KMS-11 (cell line): ENCODE measurements around the gene AGPAT1.

Experiments
- H2AFZ ChIP-seq: fragments of 200-600 bp; sonication (generic); 2 replicates; pipeline ENCODE4 v1.6.1; 2016; ENCODE audit warnings: antibody characterized with exemption, mixed run types, low read depth
- H3K27ac ChIP-seq: fragments of 200-600 bp; sonication (generic); 2 replicates; pipeline ENCODE4 v1.6.1; 2016; ENCODE audit warnings: mild to moderate bottlenecking, mixed run types
- H3K27me3 ChIP-seq: fragments of 200-600 bp; sonication (generic); 2 replicates; pipeline ENCODE4 v1.6.1; 2017; ENCODE audit warnings: mild to moderate bottlenecking, low read depth, mixed run types, moderate library complexity; ENCODE audit not compliant: insufficient read depth
- H3K36me3 ChIP-seq: fragments of 200-600 bp; sonication (generic); 2 replicates; pipeline ENCODE4 v1.6.1; 2017; ENCODE audit warnings: mild to moderate bottlenecking, mixed run types; ENCODE audit not compliant: insufficient read depth
- H3K4me1 ChIP-seq: fragments of 200-600 bp; sonication (generic); 2 replicates; pipeline ENCODE4 v1.6.1; 2016; ENCODE audit warnings: mild to moderate bottlenecking, low read depth, mixed run types; ENCODE audit not compliant: poor library complexity, severe bottlenecking
- H3K4me2 ChIP-seq: fragments of 200-600 bp; sonication (generic); 2 replicates; pipeline ENCODE4 v1.7.0; 2016; ENCODE audit warnings: mild to moderate bottlenecking, mixed run types
- H3K4me3 ChIP-seq: fragments of 200-600 bp; sonication (generic); IDR thresholded peaks from 2 replicates; pipeline ENCODE4 v1.6.1; 2017; ENCODE audit warnings: low read depth, low read length, mixed read lengths; ENCODE audit not compliant: insufficient read depth
- H3K79me2 ChIP-seq: fragments of 200-600 bp; sonication (generic); 2 replicates; pipeline ENCODE4 v1.6.1; 2016; ENCODE audit warnings: low read depth, mixed run types; ENCODE audit not compliant: insufficient read depth
- H3K9ac ChIP-seq: fragments of 200-600 bp; sonication (generic); 2 replicates; pipeline ENCODE4 v1.6.1; 2016; ENCODE audit warnings: mild to moderate bottlenecking, mixed run types
- H4K20me1 ChIP-seq: fragments of 200-600 bp; sonication (generic); 2 replicates; pipeline ENCODE4 v1.6.1; 2016; ENCODE audit warnings: mild to moderate bottlenecking, mixed run types; ENCODE audit not compliant: insufficient read depth
- CTCF ChIP-seq: fragments of 200-600 bp; sonication (generic); conservative IDR thresholded peaks from 2 replicates; pipeline ENCODE4 v1.6.1; 2017; ENCODE audit warnings: low read depth, mild to moderate bottlenecking, antibody characterized with exemption, low read length, moderate library complexity, mixed read lengths

AGPAT1 gene

DNA sequence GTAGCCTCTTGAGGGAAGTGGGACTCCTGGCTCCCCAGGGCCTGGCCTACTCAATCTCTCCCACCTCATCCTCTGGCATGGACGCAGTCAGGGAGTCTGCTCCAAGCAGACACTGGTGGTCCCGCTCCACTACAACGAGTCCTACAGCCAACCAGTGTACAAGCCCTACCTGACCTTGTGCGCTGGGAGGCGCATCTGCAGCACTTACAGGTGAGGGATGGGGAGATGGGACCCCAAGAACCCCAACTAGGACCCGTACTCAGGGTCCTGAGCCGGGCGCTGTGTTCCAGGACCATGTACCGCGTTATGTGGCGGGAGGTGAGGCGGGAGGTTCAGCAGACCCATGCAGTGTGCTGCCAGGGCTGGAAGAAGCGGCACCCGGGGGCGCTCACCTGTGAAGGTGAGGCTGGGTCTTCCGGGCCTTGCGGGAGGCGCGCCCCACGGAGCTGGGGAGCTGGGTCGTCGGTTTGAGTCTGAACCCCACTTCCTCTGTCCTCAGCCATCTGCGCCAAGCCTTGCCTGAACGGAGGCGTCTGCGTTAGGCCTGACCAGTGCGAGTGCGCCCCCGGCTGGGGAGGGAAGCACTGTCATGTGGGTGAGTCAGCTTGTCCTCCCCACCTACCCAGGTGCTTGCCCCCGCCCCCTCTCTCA is 9.3 kb downstream of the AGPAT1 start:
- Histone ChIP-seq H3K27me3 (no peaks in the 10 kb centered on the region), H3K4me1 (no peaks in the 10 kb centered on the region), H3K36me3 (no peaks in the 10 kb centered on the region), H4K20me1 (no peaks in the 10 kb centered on the region), H3K27ac (no peak overlapping the region), H2AFZ (no peak overlapping the region), H3K4me2 (no peak overlapping the region), H3K4me3 (no peak overlapping the region), H3K79me2 (no peaks in the 10 kb centered on the region), H3K9ac (no peak overlapping the region)
- TF ChIP-seq CTCF: no peak

- TF ChIP-seq CTCF: no peak
- H3K9ac ChIP-seq: no peak within 1 kb of the TSS
These were observed 11.6 kb downstream of the AGPAT1 start, which contains the start of gene EGFL8 for GRCh38 chr6:32164295-32164694. Gene EGFL8, plus strand, starts transcription at chr6:32164595. Its CDS starts 1,571 bp downstream, at chr6:32166166.

GRCh38 chr6:32163559-32164258 is 12.2 kb downstream of the AGPAT1 start:
- Histone ChIP-seq H4K20me1 (no peaks in the 10 kb centered on the region), H3K36me3 (no peaks in the 10 kb centered on the region), H3K79me2 (no peaks in the 10 kb centered on the region), H3K9ac (no peak overlapping the region), H3K4me2 (no peak overlapping the region), H3K4me1 (no peaks in the 10 kb centered on the region), H3K27ac (no peak overlapping the region), H2AFZ (no peak overlapping the region), H3K27me3 (no peaks in the 10 kb centered on the region), H3K4me3 (no peak overlapping the region)
- no peak for TF ChIP-seq CTCF

More at GRCh38 chr6:32164295-32164694, 11.6 kb downstream of the AGPAT1 start, which contains the start of gene EGFL8:
- no peak within 1 kb of the TSS for H3K4me3 ChIP-seq
- no peaks in the 10 kb centered on the region for H4K20me1 ChIP-seq
- H3K4me2 ChIP-seq: no peak within 1 kb of the TSS
- no peak within 1 kb of the TSS for H3K27ac ChIP-seq
- no peaks in the 10 kb centered on the region for H3K36me3 ChIP-seq
- H3K27me3 ChIP-seq: no peaks in the 10 kb centered on the region
- H2AFZ ChIP-seq: no peak within 1 kb of the TSS
- H3K4me1 ChIP-seq: no peaks in the 10 kb centered on the region
- no peaks in the 10 kb centered on the region for H3K79me2 ChIP-seq

GRCh38 chr6:32158052-32158451 is 17.8 kb downstream of the AGPAT1 start:
- no peaks in the 10 kb centered on the region for H4K20me1 ChIP-seq
- H3K4me3 ChIP-seq: no peak overlapping the region
- no peaks in the 10 kb centered on the region for H3K79me2 ChIP-seq
- peaks cover under 1% of the 10 kb centered on the region; the same call in 1 of the 2 replicates for H3K27me3 ChIP-seq
- no peaks in the 10 kb centered on the region for H3K4me1 ChIP-seq
- H2AFZ ChIP-seq: no peak overlapping the region
- no peaks in the 10 kb centered on the region for H3K36me3 ChIP-seq
- no peak overlapping the region for H3K4me2 ChIP-seq
- H3K9ac ChIP-seq: no peak overlapping the region
- TF ChIP-seq CTCF: no peak
- no peak overlapping the region for H3K27ac ChIP-seq
